Smooth muscle cell (in vitro differentiated cells): Measurements from ENCODE around the gene OR5H15. TPM values are rescaled to one million over a fixed set of nuclear protein-coding genes. Genes with fewer than 3 reads are reported as not detected.

Experiments used
- DNase-seq: peaks from one replicate; lab custom pipeline; 2025; ENCODE audit not compliant: unreplicated experiment; lab: John Stamatoyannopoulos, UW
- H2AFZ ChIP-seq: fragments of 200-600 bp; sonication (generic); 2 replicates; pipeline ENCODE4 v1.6.0; 2016; ENCODE audit warnings: antibody characterized with exemption, low read depth, mild to moderate bottlenecking
- H3F3A ChIP-seq: fragments of 200-600 bp; sonication (generic); 2 replicates; pipeline ENCODE4 v1.6.0; 2017; ENCODE audit warnings: antibody characterized with exemption, low read depth
- H3K27ac ChIP-seq: fragments of 200-600 bp; sonication (generic); 2 replicates; pipeline ENCODE4 v1.5.1; 2016; ENCODE audit warnings: low read depth, mild to moderate bottlenecking
- H3K27me3 ChIP-seq: fragments of 200-600 bp; sonication (generic); 2 replicates; pipeline ENCODE4 v1.6.1; 2016; ENCODE audit warnings: low read depth, mild to moderate bottlenecking
- H3K36me3 ChIP-seq: fragments of 200-600 bp; sonication (generic); 2 replicates; pipeline ENCODE4 v1.5.1; 2016; ENCODE audit warnings: low read depth
- H3K4me1 ChIP-seq: fragments of 200-600 bp; sonication (generic); 2 replicates; pipeline ENCODE4 v1.5.1; 2016; ENCODE audit warnings: low read depth
- H3K4me2 ChIP-seq: fragments of 200-600 bp; sonication (generic); 2 replicates; pipeline ENCODE4 v1.6.0; 2016; ENCODE audit warnings: mild to moderate bottlenecking
- H3K4me3 ChIP-seq: fragments of 200-600 bp; sonication (generic); 2 replicates; pipeline ENCODE4 v1.5.1; 2016; ENCODE audit warnings: mild to moderate bottlenecking
- H3K79me2 ChIP-seq: fragments of 200-600 bp; sonication (generic); 2 replicates; pipeline ENCODE4 v1.6.0; 2016; ENCODE audit warnings: low read depth, mild to moderate bottlenecking
- H3K9ac ChIP-seq: fragments of 200-600 bp; sonication (generic); 2 replicates; pipeline ENCODE4 v1.6.0; 2016; ENCODE audit warnings: low read depth
- H3K9me3 ChIP-seq: fragments of 200-600 bp; sonication (generic); replicated peaks from 2 replicates; pipeline ENCODE4 v1.5.1; 2016; ENCODE audit warnings: low read depth
- H4K20me1 ChIP-seq: fragments of 200-600 bp; sonication (generic); 2 replicates; pipeline ENCODE4 v1.6.0; 2016; ENCODE audit warnings: low read depth
- WGBS: methylation state at CpG from one replicate; pipeline ENCODE4 v1.1.7; 2016; ENCODE audit warnings: low lambda C conversion rate; 5-methylcytosine and 5-hydroxymethylcytosine counted together
- polyA plus RNA-seq: library from polyadenylated mRNA; unstranded; fragments of >200 nt; fragmentation: Nextera tagmentation; extraction: Ambion mirVana; gene quantifications from 2 replicates; pipeline ENCODE4 v1.2.1, GENCODE V29; 2016
- total RNA-seq: library from RNA; depleted of rRNA; stranded (reverse); fragments of >200 nt; gene quantifications from 2 replicates; pipeline ENCODE4 v1.2.3, GENCODE V29; 2014
- TF ChIP-seq, protein P1 (sequence below): fragments of 200-600 bp; sonication (generic); IDR thresholded peaks from 2 replicates; pipeline ENCODE4 v1.5.1; 2017; ENCODE audit warnings: borderline replicate concordance, mild to moderate bottlenecking, antibody characterized with exemption; ENCODE audit not compliant: insufficient read depth, poor library complexity, severe bottlenecking

OR5H15 gene
- total and polyA plus RNA-seq, 2 experiments from 2014 or later = not detected

DNA sequence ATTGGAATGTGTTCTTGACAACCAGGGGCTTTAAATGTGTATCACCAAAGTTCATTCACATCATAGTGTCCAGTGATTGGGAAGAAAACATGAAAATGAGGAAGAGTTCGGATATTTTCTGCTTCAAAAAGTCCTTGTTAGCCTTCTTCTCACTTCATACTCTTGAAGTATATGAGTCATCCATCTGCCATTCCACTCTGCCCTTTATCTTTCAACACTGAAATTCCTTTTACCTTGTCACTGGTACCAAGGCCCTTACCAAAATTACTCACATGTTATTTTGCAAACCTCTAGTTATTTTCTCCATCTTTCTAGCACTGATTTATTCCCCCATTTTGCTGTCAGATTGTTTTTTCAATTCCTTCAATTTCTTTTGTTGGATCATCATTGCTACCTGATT, 32.5 kb downstream of the OR5H15 start:
- 48% methylated on average over 1 of the region's 1 CpG for WGBS
- TF ChIP-seq, protein P1, sequence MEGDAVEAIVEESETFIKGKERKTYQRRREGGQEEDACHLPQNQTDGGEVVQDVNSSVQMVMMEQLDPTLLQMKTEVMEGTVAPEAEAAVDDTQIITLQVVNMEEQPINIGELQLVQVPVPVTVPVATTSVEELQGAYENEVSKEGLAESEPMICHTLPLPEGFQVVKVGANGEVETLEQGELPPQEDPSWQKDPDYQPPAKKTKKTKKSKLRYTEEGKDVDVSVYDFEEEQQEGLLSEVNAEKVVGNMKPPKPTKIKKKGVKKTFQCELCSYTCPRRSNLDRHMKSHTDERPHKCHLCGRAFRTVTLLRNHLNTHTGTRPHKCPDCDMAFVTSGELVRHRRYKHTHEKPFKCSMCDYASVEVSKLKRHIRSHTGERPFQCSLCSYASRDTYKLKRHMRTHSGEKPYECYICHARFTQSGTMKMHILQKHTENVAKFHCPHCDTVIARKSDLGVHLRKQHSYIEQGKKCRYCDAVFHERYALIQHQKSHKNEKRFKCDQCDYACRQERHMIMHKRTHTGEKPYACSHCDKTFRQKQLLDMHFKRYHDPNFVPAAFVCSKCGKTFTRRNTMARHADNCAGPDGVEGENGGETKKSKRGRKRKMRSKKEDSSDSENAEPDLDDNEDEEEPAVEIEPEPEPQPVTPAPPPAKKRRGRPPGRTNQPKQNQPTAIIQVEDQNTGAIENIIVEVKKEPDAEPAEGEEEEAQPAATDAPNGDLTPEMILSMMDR = no peak

DNA sequence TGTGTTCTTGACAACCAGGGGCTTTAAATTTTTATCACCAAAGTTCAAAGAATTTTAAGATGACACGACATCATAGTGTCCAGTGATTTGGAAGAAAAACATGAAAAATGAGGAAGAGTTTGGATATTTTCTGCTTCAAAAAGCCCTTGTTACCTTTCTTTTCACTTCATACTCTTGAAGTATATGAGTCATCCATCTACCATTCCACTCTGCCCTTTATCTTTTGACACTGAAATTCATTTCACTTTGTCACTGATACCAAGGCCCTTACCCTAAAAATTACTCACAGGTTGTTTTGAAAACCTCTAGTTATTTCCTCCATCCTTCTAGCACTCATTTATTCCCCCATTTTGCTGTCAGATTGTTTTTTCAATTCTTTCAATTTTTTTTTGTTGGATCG, 42.7 kb downstream of the OR5H15 start:
- no peaks in the 10 kb centered on the region for H3K4me1 ChIP-seq
- no peak overlapping the region for H3K27ac ChIP-seq
- DNase-seq = no peak
- H3K9me3 ChIP-seq = no peaks in the 10 kb centered on the region
- no peaks in the 10 kb centered on the region for H3K79me2 ChIP-seq
- no peaks in the 10 kb centered on the region for H4K20me1 ChIP-seq
- TF ChIP-seq, protein P1 = no peak
- 79% methylated on average over 2 of the region's 2 CpGs for WGBS
- H3K27me3 ChIP-seq = no peaks in the 10 kb centered on the region
- no peak overlapping the region for H3K9ac ChIP-seq
- H3K4me2 ChIP-seq = no peak overlapping the region
- H2AFZ ChIP-seq = no peak overlapping the region
- no peaks in the 10 kb centered on the region for H3F3A ChIP-seq
- H3K36me3 ChIP-seq = no peaks in the 10 kb centered on the region
- H3K4me3 ChIP-seq = no peak overlapping the region

More for the DNA sequence above, 32.5 kb downstream of the OR5H15 start:
- Histone ChIP-seq H3F3A (no peaks in the 10 kb centered on the region), H2AFZ (no peak overlapping the region), H3K36me3 (no peaks in the 10 kb centered on the region), H3K4me1 (no peaks in the 10 kb centered on the region), H3K4me3 (no peak overlapping the region), H3K9me3 (no peaks in the 10 kb centered on the region), H3K27me3 (no peaks in the 10 kb centered on the region), H4K20me1 (no peaks in the 10 kb centered on the region), H3K27ac (no peak overlapping the region), H3K9ac (no peak overlapping the region), H3K4me2 (no peak overlapping the region), H3K79me2 (no peaks in the 10 kb centered on the region)
- no peak for DNase-seq

DNA sequence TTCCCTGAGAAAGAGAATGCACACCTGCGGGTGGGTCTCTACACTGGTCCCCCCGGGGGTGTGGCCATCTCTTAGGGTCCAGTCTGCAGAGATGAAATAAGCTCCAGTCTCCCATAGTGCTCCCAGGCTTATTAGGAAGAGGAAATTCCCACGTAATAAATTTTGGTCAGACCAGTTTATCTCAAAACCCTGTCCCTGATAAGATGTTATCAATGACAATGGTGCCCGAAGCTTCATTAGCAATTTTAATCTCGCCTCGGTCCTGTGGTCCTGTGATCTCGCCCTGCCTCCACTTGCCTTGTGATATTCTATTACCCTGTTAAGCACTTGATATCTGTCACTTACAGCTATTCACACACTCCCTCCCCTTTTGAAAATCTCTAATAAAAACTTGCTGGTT, 46.8 kb downstream of the OR5H15 start:
- TF ChIP-seq, protein P1 = no peak
- DNase-seq = no peak
- Histone ChIP-seq H3K79me2 (no peaks in the 10 kb centered on the region), H3K9ac (no peak overlapping the region), H3K27ac (no peak overlapping the region), H2AFZ (no peak overlapping the region), H3K27me3 (no peaks in the 10 kb centered on the region), H3K9me3 (no peaks in the 10 kb centered on the region), H4K20me1 (no peaks in the 10 kb centered on the region), H3K4me2 (no peak overlapping the region), H3F3A (no peaks in the 10 kb centered on the region), H3K36me3 (no peaks in the 10 kb centered on the region), H3K4me1 (no peaks in the 10 kb centered on the region), H3K4me3 (no peak overlapping the region)
- WGBS = 21% methylated on average over 7 of the region's 7 CpGs

DNA sequence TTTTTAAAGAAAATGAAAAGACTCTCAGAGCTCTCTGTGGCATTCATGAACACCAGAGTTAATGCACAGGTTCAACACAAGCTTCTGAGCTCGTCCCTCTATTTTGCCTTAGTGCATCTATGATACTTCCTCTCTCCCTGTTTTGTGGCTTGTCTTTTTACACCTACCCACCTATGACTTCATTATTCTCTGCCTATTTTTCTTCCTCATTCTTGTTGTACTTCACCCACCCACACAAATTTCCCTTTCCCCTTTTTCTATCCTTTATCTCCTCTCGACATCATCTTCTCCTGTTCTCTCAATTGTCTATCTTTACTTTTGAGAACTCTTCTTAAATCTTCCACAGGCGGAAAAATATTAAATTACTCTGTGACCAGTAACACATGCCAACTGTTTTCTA, 48.6 kb downstream of the OR5H15 start:
- Histone ChIP-seq H3K9ac (no peak overlapping the region), H3K4me3 (no peak overlapping the region), H3K79me2 (no peaks in the 10 kb centered on the region), H2AFZ (no peak overlapping the region), H3K27me3 (no peaks in the 10 kb centered on the region), H3K27ac (no peak overlapping the region), H3K4me2 (no peak overlapping the region), H3K9me3 (no peaks in the 10 kb centered on the region), H3F3A (no peaks in the 10 kb centered on the region), H3K36me3 (no peaks in the 10 kb centered on the region), H4K20me1 (no peaks in the 10 kb centered on the region), H3K4me1 (no peaks in the 10 kb centered on the region)
- TF ChIP-seq, protein P1 = no peak
- DNase-seq = no peak
- 89% methylated on average over 3 of the region's 3 CpGs for WGBS
